Kidney (tissue), 14 donors: ENCODE results near the gene GZMM. TPM values are rescaled to one million over a fixed set of nuclear protein-coding genes. Genes with fewer than 3 reads are reported as not detected.

Source experiments
- DNase-seq, 5 donors: peaks; one replicate each; pipeline ENCODE4 v3.0.0-alpha.2; 2013 to 2020
- FAIRE-seq: peaks from 2 replicates; lab custom pipeline; 2012; peaks lifted over from hg19 to GRCh38; lab: Jason Lieb, UNC
- H3K27ac ChIP-seq, 2 donors: one replicate each; pipeline ENCODE4 v1.7.0; 2013; ENCODE audit warnings: low read depth in 2 of 2, low read length in 2 of 2, inconsistent platforms in 1 of 2
- H3K27me3 ChIP-seq: one replicate; pipeline ENCODE4 v1.7.1; 2013; ENCODE audit warnings: low read length, inconsistent platforms; ENCODE audit not compliant: control insufficient read depth, insufficient read depth
- H3K36me3 ChIP-seq, 3 donors: one replicate each; pipeline versions ENCODE4 v1.7.0 to v1.7.1; 2013; ENCODE audit warnings: low read length in 3 of 3, control low read depth in 1 of 3, inconsistent platforms in 1 of 3; ENCODE audit not compliant: insufficient read depth in 3 of 3, control insufficient read depth in 2 of 3
- H3K4me1 ChIP-seq, 3 donors: one replicate each; pipeline versions ENCODE4 v1.7.0 to v1.7.1; 2013; ENCODE audit warnings: low read length in 3 of 3, inconsistent platforms in 1 of 3, low read depth in 1 of 3; ENCODE audit not compliant: control insufficient read depth in 2 of 3, insufficient read depth in 2 of 3
- H3K4me3 ChIP-seq, 3 donors: one replicate each; pipeline versions ENCODE4 v1.7.0 to v1.8.1; 2013; ENCODE audit warnings: low read length in 3 of 3, control low read depth in 1 of 3, inconsistent platforms in 1 of 3
- H3K9ac ChIP-seq, 3 donors: one replicate each; pipeline versions ENCODE4 v1.7.0 to v1.7.1; 2013; ENCODE audit warnings: low read length in 3 of 3, control low read depth in 1 of 3, inconsistent platforms in 1 of 3
- H3K9me3 ChIP-seq, 3 donors: one replicate each; pipeline versions ENCODE4 v1.7.0 to v1.7.1; 2013; ENCODE audit warnings: low read length in 3 of 3, control low read depth in 1 of 3, inconsistent platforms in 1 of 3; ENCODE audit not compliant: control insufficient read depth in 2 of 3, insufficient read depth in 1 of 3
- intact Hi-C: fragments of 100-400 bp; cut with DNase I; formaldehyde crosslinking; loops from one replicate; pipeline ENCODE4 v1.11.1; 2022
- polyA plus RNA-seq: library from polyadenylated mRNA; stranded (reverse); fragments of 350-450 nt; fragmentation: Illumina TruSeq; extraction: RNeasy Lipid Tissue Mini Kit (QIAGEN cat#74804); gene quantifications from one replicate; pipeline ENCODE4 v1.2.3, GENCODE V29; 2014; ENCODE audit warnings: low read depth, low replicate concordance; ENCODE audit not compliant: insufficient read depth
- total RNA-seq: library from RNA; stranded (reverse); fragmentation: NEBNext Ultra II Directional; extraction: Animal tissue kit (Norgen Biotek cat#: 25700); gene quantifications from one replicate; pipeline ENCODE4 v1.2.1, GENCODE V29; 2021
- TF ChIP-seq, protein P1 (sequence below): IDR thresholded peaks from 3 replicates; pipeline ENCODE4 v1.5.1; 2012; ENCODE audit warnings: mild to moderate bottlenecking, moderate library complexity, borderline replicate concordance; ENCODE audit not compliant: insufficient read depth; ENCODE audit errors: extremely low read depth
- donor health status: control.
- donor health status: control.
- donor health status: control.
- donor health status: control.
- donor health status: control.
- donor health status: DM: yes; HTN: yes; CAD: no.
- donor health status: Normal renal cell carcinoma (clear cell type).

Gene GZMM
- total and polyA plus RNA-seq, 2 donors from 2014 or later: 2.8 TPM; not detected in 1

- no peak for DNase-seq
- H3K4me3 ChIP-seq: no peak overlapping the region
Observed at GRCh38 chr19:588741-589692, 45.2 kb downstream of the GZMM start.

GRCh38 chr19:589693-590395 lies 46.0 kb downstream of the GZMM start, which contains the start of gene HCN2:
Gene HCN2, plus strand, starts transcription at chr19:589881. Its CDS starts 65 bp downstream, at chr19:589946.
- intact Hi-C loops: no loop called here
- Histone ChIP-seq H3K9ac (no peak within 1 kb of the TSS), H3K27ac (no peak within 1 kb of the TSS), H3K36me3 (no peaks in the 10 kb centered on the region), H3K4me3 (no peak within 1 kb of the TSS), H3K4me1 (peaks cover 0 to 3% (median 0%) of the 10 kb centered on the region in 3 donors), H3K27me3 (no peaks in the 10 kb centered on the region), H3K9me3 (no peaks in the 10 kb centered on the region)
- TF ChIP-seq, protein P1, sequence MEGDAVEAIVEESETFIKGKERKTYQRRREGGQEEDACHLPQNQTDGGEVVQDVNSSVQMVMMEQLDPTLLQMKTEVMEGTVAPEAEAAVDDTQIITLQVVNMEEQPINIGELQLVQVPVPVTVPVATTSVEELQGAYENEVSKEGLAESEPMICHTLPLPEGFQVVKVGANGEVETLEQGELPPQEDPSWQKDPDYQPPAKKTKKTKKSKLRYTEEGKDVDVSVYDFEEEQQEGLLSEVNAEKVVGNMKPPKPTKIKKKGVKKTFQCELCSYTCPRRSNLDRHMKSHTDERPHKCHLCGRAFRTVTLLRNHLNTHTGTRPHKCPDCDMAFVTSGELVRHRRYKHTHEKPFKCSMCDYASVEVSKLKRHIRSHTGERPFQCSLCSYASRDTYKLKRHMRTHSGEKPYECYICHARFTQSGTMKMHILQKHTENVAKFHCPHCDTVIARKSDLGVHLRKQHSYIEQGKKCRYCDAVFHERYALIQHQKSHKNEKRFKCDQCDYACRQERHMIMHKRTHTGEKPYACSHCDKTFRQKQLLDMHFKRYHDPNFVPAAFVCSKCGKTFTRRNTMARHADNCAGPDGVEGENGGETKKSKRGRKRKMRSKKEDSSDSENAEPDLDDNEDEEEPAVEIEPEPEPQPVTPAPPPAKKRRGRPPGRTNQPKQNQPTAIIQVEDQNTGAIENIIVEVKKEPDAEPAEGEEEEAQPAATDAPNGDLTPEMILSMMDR: no peak
- no peak for FAIRE-seq
- no peak for DNase-seq

More at GRCh38 chr19:588741-589692, 45.2 kb downstream of the GZMM start:
- no peaks in the 10 kb centered on the region for H3K36me3 ChIP-seq
- no peak overlapping the region for H3K27ac ChIP-seq
- no peaks in the 10 kb centered on the region for H3K9me3 ChIP-seq
- FAIRE-seq: no peak
- intact Hi-C loops: no loop called here
- H3K4me1 ChIP-seq: peaks cover 0 to 3% (median 0%) of the 10 kb centered on the region in 3 donors
- TF ChIP-seq, protein P1: no peak
- no peaks in the 10 kb centered on the region for H3K27me3 ChIP-seq
- no peak overlapping the region for H3K9ac ChIP-seq

GRCh38 chr19:590396-590745 lies 46.5 kb downstream of the GZMM start:
- Histone ChIP-seq H3K36me3 (no peaks in the 10 kb centered on the region), H3K9me3 (no peaks in the 10 kb centered on the region), H3K4me1 (peaks cover 0 to 3% (median 0%) of the 10 kb centered on the region in 3 donors), H3K27ac (no peak overlapping the region), H3K9ac (no peak overlapping the region), H3K4me3 (no peak overlapping the region), H3K27me3 (no peaks in the 10 kb centered on the region)
- TF ChIP-seq, protein P1: no peak
- peak in 1 of 5 donors; percentile 45 for DNase-seq
- intact Hi-C loops: no loop called here
- FAIRE-seq: no peak
